ENCODE measurements around the gene TBC1D16.
"Not testable (repeated sequence)": the region's sequence is repeated elsewhere in the genome, so short reads cannot be mapped to it uniquely, and the experiment has no call there.

Gene TBC1D16

GRCh38 chr17:79971651-79972050 is 64.0 kb downstream of the TBC1D16 start:
- no peak for DNase-seq (ENCODE audit: low spot score)

DNA sequence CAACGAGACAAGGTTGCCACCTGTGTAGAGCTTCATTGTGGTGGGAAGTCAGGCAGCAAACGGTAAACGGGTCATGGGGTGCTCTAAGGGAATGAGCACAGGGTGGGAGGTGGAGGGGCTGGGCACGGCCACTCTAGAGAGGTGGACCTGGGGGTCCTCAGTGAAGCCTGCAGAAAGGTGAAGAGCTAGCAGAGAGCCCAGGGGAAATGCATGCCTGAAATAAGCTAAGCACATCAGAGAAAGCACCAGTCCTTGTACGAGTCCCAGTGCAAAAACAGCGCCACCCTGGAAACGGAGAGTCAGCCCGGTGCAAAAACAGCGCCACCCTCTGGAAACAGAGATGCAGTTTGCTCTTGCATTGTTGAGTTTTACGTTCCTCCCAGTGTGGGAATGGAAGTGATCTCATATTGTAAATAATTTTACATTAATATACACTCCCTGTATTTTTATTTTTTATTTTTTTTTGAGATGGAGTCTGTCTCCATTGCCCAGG is 65.0 kb downstream of the TBC1D16 start:
- peak; percentile 74 for DNase-seq (ENCODE audit: low spot score)

DNA sequence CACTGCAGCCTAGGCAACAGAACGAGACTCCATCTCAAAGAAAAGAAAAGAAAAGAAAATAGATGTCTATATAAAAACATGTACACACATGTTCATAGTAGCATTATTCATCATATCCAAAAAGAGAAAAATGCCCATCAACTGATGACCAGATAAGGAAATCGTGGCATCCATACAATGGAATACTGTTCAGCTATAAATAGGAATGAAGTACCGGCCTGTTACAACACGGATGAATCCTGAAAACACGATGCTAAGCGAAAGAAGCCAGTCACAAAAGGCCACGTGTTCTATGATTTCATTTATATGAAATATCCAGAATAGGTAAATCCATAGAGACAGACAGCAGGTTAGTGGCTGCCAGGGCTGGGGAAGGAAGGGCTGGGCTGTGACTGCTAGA is 65.8 kb downstream of the TBC1D16 start:
- no peak for DNase-seq (ENCODE audit: low spot score)

DNA sequence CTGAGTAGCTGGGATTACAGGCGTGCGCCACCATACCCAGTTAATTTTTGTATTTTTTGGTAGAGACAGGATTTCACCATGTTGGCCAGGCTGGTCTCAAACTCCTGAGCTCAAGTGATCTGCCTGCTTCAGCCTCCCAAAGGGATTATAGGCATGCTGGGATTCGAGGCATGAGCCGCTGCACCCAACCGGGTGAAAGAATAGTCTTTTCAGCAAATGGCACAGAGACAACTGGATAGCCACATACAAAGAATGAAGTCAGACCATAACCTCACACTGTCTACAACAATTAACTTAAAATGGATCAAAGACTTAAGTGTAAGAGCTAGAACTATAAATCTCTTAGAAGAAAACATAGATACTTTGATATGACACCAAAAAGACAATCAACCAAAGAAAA is 67.6 kb downstream of the TBC1D16 start:
- DNase-seq (ENCODE audit: low spot score) = no peak

DNA sequence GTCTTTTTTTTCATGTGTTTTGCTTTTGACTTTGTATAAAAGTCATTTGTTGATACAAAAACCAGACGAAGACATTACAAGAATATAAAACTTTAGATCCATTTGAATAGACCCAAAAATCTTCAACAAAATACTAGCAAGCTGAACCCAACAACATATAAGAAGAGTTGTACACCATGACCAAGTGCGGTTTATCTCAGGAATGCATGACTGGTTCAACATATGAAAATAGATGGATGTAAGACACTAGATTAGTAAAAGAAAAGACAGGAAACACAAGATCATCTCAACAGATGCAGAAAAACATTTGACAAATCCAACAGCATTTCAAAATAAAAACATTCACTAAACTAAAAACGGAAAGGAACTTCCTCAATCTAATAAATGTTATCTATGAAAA is 69.0 kb downstream of the TBC1D16 start:
- DNase-seq (ENCODE audit: low spot score) = no peak

DNA sequence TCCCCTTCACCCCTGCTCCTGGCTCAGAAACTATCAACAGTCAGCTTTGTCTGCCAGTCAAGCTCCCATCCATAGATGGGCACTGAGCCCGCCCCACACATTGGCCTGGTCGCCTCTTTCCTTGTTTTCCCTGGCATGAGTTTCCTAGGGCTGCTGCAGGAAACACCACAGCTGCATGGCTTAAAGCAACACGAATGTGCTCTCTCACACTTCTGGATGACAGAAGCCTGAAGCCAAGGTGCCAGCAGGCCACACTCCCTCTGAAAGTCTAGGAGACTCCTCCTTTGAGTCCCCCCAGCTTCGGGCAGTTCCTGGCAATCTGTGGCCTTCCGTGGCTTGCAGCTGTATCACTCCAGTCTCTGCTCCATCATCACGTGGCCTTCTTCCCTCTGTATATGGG is 69.9 kb downstream of the TBC1D16 start:
- DNase-seq (ENCODE audit: low spot score) = no peak

DNA sequence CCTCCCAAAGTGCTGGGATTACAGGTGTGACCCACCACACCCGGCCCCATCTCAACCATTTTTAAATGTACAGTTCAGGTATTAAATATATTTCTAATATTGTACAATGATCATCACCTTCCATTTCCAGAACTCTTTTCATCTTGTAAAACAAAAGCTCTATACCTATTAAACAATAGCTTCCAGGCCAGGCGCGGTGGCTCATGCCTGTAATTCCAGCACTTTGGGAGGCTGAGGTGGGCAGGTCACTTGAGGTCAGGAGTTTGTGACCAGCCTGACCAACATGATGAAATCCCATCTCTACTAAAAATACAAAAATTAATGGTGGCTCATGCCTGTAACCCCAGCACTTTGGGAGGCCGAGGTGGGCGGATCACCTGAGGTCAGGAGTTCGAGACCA is 73.2 kb downstream of the TBC1D16 start:
- DNase-seq (ENCODE audit: low spot score) = not testable (repeated sequence)

DNA sequence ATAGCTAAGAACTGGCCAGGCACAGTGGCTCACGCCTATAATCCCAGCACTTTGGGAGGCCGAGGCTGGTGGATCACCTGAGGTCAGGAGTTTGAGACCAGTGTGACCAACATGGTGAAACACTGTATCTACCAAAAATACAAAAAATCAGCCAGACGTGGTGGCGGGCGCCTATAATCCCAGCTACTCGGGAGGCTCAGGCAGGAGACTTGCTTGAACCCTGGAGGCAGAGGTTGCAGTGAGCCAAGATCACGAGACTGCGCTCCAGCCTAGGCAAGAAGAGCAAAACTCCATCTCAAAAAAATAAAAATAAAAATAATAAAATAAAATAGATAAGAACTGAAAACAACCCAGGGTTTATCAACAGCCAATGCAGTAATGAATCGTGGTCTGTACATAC is 74.1 kb downstream of the TBC1D16 start:
- not testable (repeated sequence) for DNase-seq (ENCODE audit: low spot score)

- no peak for DNase-seq (ENCODE audit: low spot score)
Measured at GRCh38 chr17:79960788-79961522, 74.7 kb downstream of the TBC1D16 start.

DNA sequence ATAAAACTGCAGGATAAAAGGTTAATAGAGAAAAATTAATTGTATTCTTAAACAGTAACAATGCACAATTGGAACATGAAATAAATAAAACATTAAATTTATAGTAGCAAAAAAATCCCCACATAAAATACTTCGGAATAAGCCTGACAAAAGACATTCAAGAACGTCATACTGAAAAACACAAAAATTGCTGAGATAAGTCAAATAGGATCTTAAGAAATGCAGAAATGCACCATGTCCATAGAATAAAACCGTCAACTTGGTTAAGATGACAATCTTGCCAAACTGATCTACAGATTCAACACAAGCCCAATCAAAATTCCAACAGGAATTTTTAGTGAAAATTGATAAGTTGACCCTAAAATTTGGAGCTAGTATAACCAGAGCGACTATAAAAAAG is 76.6 kb downstream of the TBC1D16 start:
- no peak for DNase-seq (ENCODE audit: low spot score)

DNA sequence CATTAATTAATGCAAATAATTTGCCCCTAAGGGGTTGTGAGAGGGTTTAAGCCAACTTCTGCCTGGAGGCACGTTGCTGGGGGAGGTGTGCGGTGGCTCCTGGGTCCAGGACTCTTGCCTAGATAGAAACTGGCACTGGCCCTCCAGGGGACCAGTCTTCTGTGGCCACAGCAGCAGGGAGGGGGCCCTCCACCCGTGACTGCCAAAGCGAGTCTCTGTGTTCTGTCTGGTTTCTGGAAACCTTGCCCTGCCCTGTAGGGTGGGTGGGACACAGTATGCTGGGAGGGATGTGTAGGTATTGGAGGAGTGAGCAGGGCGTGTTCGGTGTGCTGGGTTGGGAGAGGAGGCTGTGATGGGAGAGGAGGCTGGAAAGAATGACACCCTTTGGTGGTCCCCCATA is 78.8 kb downstream of the TBC1D16 start:
- no peak for DNase-seq (ENCODE audit: low spot score)

- DNase-seq (ENCODE audit: low spot score) = not testable (repeated sequence)
Measured at GRCh38 chr17:79956441-79956735, 79.3 kb downstream of the TBC1D16 start.

DNA sequence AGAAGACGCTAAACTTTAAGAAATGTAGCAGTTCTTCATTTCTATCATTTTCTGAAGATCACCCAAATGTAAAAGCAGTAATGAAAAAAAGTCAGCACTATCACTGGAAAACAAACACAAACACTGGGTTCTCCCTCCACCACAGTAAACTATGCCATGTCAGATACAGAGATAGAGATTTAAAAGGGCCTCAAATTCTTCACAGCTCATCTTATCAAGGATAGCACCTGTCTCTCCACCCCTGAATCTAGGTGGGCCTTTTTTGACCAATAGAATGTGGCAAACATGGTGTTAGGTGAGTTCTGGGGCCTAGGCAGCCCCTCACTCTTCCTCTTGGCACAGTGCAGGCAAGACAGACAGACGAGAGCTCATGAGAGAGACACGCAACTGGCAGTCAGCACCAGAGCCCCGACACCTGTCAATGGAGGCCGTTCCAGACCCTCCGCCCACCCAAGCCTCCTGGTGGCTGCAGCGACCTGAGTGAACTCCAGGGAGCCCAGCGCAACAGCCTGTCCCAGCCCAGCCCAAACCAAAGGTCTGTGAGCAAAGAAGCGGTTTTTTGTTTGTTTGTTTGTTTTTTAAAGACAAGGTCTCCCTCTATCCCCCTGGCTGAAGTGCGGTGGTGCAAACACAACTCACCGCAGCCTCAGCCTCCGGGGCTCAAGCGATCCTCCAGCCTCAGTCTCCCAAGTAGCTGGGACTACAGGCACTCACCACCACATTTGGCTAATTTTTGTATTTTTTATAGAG is 79.8 kb downstream of the TBC1D16 start:
- DNase-seq (ENCODE audit: low spot score) = no peak

- no peak for DNase-seq (ENCODE audit: low spot score)
Measured at GRCh38 chr17:79955167-79955549, 80.5 kb downstream of the TBC1D16 start.

GRCh38 chr17:79954281-79955166 is 81.1 kb downstream of the TBC1D16 start:
- DNase-seq (ENCODE audit: low spot score) = no peak

GRCh38 chr17:79953335-79953734 is 82.3 kb downstream of the TBC1D16 start:
- DNase-seq (ENCODE audit: low spot score) = no peak

DNA sequence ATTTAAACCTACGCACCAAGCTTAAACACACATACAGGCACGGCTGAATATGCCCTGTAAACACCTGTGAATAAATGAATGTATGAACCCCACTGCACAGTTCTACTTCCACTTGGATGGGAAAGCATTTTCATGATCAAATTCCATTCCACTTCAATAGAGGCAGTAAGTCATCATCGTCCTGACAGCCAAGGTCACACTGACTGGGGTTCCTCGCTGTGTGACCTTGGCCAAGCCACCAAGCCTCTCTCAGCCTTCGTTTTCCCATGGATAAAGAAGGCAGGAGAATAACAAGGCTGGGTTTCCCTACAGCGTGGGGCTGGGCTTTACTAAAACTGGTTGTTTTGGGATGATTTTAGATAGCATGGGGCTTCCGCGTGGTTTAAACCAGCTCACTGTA is 82.8 kb downstream of the TBC1D16 start:
- DNase-seq (ENCODE audit: low spot score) = no peak

DNA sequence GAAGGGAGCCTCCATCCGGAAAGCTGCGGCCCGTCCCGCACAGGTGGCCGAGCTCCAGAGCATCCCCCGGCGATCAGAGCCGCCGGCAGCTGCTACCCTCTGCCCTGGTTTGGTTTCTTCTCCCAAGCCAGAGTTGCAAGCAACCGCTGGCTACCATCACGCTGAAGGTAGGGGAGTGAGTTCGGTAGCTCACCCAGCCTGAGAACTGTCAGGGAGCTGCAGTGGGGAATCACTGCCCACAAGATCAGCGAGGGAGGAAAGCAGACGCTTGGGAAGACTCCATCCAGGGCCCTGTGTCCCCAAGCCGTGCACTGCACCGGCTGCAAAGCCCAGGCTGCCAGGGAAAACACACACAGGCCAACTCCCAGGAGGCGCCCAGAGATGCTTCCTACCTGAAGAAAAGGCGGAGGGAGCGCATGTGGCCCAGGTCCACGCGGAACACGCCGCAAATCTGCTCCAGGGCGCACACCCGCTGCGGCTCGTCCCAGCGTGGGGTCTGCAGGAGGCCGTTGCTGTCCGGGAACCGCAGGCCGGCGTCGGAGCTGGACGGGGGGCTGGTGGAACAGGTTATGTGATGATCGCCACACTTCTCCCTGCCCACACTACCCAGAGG is 83.3 kb downstream of the TBC1D16 start:
- DNase-seq (ENCODE audit: low spot score) = no peak

- no peak for DNase-seq (ENCODE audit: low spot score)
Measured at GRCh38 chr17:79951361-79952264, 84.1 kb downstream of the TBC1D16 start.

- no peak for DNase-seq (ENCODE audit: low spot score)
Measured at GRCh38 chr17:79950751-79951150, 84.9 kb downstream of the TBC1D16 start.

GRCh38 chr17:79950306-79950705 is 85.4 kb downstream of the TBC1D16 start:
- no peak for DNase-seq (ENCODE audit: low spot score)
